HG02938 (cell line): ENCODE data around the gene A2M.

Source experiments
- ATAC-seq: cut with Tn5 transposase; IDR thresholded peaks from one replicate; pipeline ENCODE4 v1.9.1; 2021; ENCODE audit warnings: mild to moderate bottlenecking, moderate library complexity; ENCODE audit not compliant: unreplicated experiment

A2M gene

DNA sequence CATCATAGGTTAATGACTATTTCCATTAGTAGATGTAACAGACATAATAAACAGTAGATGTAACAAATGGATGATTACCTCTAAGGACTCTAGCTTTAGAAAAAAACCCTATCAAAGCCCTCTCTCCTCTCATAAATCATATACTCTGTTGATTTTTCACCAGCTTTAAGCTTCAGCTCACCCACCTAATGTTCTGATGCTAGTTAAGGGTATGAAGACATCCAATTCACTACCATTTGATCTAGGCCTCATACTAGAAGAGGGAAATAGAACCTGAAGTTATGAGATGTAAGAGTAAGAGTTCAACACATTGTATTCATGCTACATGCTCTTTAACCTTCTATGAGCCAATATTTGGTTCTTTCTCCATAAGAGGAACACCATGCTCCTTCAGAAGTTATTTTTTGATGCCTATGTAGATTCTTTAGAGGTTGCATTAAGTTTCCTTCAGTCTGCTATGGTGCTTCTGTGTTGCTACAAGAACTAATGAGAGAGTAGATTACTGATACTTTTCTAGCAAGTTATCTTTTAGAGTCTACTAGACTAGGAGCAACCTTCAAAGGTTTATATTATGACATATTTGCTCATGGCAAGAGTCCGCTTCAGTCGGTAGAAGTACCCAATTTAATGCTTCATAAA, 16.0 kb downstream of the A2M start:
- no peak for ATAC-seq

DNA sequence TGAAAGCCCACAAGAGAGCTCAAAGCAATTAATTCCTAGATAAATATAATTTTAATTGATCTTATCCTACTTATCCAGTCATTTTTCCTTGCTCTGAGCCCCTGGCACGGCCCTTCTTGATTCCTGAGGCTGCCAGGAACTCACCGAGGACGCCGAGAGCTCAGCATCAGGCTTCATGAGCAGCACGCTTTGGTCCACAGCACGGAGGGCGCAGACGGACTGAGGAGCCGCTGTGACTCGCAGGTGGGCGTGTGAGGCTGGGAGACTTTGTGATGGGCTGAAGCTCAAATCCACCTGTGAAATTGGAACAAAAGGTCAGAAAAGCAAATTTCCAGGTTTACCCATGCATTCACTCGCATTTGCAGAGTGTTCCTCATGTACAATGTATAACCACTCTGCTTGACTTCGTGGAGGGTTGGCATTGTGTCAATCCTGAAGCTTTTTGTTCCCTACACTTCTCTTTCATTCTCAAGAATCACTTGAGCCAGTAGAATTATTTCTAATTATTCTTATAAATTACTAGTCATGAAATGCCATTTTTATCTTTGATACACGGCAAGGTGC, 17.2 kb downstream of the A2M start:
- ATAC-seq, result no peak

DNA sequence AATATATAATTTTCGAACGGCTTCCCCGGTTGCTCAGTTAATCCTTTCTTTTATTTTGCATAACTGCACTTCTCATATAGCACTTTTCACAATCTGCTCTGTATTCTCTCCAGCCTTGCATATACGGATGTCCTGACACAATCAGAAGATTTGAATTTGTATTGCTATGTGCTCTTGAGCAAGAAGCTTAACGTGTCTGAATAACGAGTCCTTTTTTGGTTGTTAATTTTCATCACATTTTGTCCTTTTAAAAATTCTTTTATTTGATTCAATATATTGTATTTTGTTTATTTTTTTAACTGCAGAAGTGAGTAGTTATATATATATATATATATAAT, 17.6 kb downstream of the A2M start:
- no peak for ATAC-seq

DNA sequence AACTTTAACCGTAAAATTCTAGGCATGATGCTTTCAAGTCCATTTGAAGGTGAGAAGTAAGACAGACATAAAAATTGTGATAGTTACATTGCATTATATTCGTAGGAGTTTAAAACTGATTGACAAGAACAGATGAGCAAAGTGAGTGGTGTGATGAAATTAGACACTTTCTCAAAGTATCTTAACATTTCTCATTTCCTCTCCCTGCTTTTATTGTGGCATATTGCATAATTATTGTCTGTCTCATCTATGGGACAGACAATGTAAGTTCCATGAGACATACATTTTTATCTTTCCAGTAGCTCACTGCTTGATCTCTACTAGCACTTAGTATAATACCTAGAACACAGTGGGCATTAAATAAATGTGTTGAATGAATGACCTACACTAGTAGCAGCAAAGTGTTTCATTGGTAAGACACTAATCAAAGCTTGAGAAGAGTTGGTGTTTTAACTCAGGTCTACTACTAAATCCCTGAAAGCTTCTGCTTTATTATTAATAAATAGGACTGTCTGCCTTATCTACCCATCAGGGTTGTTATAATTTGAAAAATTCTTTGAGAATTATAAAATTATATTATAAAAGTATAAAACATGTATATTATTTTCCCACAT, 19.0 kb downstream of the A2M start:
- no peak for ATAC-seq

DNA sequence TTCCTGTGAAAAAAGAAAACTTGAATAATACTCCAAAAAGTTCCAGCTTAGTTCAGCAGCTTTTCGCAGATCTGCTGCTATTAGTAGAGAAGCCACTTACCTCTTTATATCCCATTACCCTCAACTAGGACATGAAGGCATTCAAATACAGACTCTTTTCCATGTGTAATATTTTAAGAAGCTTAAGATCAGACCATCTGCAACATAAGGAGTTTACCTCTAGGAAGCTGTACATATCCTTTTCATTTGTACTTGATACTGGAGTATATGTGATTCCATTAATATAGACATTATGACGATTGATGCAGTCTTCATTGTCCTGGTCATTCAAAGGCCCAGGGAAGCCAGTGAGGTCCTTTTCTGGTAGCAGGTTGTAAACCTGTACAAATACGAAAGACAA, 20.4 kb downstream of the A2M start:
- ATAC-seq, result no peak

DNA sequence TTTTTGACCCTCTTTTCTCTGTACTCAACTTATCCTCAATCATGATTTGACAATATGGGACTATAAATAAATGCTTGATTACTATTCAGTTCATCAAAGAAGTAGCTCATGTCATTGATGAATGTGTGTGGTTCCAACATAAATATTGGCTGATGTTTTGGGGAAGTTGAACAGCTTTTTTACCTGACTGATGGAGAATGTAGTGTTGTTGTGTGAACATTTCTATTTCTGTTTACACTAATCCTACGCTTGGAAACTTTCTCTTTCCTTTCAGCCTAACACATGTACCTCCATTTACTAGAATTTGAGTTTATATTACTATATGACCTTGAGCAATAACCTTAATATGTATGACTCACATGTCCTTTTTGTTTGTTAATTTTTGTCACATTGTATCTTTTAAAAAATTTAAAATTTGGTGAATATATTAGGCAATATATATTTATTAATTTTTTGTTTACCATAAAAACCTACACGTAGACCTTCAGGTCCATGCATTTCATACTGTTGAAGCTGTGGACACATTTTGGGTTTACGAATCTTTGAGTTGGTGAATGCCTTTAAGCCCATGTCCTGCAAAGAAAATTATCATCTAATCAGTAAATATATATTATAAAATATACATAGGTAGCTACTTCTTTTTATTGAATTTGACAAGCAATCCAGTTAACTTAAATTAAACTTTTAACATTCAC, 21.1 kb downstream of the A2M start:
- ATAC-seq, result no peak

DNA sequence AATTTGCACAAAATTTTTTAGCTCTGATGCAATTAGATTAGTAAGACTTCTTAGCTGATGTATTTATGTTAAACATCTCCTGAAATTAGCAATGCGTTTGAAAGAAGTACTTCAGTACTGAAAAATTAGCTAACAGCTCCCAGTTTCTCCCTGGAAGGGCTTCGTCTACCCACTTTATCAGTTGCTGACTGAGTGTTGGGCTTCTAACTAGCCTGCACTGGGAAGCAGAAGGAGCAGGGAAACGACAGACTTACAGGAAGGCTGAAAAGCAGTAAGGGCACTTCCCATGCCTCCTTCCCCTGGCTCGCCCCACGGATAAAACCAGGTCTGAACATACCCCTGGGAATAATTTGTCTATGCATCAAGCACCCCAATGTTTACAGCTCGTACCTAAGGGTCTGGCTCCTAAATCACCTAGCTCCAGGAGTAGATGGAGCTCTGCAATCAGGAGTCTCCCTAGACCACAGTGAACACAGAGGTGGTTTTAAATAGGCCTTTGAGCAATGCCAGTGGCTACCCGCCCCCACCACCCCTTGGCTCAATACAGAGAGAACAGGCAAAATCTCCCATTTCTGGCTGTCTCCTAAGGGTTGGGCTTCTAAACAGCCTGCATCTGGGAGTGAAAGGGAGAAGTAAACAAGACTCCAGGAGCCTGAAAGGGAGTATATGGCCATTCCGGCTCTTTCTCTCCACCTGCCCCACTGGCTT, 23.7 kb downstream of the A2M start:
- no peak for ATAC-seq

DNA sequence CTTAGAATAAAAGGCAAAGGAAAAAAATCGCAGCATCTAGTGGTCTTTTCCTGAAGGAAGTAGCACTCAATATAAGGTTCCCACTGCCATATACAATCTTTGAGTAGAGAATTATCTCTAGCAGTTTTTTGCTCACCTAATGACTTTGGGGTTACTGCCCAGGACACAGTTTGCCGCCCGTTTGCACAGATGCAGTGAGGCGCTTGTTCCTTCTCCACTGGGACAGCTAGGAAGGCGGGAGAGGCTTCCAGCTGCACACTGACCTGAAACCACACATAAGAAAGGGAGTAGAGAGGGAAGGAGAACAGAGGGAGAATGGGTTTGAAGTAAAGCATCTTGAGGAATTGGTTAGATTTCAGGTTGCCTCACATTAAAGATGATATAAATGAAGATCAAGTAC, 25.5 kb downstream of the A2M start:
- ATAC-seq, result no peak

DNA sequence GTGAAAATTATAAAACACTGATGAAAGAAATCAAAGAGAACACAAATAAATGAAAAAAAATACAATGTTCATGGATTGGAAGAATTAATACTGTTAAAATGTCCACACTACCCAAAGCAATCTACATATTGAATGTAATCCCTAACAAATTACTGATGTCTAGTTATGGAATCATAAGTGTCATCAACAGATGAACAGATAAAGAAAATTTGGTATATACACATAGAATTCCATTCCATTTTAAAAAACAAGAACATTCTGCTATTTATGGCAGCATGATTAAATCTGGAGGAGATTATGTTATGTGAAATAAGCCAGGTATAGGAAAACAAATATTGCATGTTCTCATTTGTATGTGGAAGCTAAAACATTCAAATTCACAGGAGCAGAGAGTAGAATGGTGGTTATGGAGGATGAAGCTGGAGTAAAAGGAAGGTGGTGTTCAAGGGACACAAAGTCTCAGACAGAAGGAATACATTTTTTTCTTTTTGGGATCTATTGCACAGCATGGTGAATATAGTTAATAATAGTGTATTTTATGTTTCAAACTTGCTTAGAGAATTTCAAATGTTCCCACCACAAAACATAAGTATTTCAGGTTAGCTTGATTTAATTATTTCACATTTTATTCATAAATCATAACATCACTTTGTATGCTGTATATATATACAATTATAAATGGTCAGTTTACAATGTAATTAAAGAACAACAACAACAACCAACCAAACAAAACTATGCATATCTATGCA, 28.5 kb downstream of the A2M start:
- ATAC-seq, result no peak

DNA sequence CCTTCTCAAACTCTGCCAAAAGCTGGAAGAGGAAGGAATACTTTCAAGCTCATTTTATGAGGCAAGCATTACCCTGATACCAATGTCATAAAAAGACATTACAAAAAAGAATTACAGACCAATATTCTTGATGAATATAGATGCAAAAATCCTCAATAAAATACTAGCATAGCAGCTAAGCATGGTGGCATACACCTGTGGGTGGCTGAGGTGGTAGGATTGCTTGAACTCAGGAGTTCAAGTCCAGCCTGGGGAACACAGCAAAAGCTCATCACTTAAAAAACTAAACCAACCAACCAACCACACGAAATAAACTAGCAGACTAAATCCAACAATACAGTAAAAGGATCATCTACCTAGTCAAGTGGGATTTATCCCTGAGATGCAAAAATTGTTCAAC, 29.6 kb downstream of the A2M start:
- no peak for ATAC-seq

DNA sequence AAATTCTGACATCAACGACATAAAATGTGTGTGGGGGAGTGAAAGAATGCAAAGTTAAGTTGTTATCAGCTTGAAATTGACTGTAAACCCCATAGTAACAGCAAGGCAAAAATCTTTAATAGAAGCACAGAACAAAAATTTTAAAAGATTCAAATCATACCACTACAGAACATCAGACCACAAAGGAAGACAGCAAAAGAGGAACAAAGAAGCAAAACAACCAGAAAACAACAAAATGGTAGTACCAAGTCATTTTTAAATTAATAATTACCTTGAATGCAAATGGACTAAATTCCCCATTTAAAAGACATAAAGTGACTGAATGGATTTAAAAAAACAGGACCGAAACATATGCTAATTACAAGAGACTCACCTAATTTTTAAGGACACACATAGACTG, 31.3 kb downstream of the A2M start:
- no peak for ATAC-seq

DNA sequence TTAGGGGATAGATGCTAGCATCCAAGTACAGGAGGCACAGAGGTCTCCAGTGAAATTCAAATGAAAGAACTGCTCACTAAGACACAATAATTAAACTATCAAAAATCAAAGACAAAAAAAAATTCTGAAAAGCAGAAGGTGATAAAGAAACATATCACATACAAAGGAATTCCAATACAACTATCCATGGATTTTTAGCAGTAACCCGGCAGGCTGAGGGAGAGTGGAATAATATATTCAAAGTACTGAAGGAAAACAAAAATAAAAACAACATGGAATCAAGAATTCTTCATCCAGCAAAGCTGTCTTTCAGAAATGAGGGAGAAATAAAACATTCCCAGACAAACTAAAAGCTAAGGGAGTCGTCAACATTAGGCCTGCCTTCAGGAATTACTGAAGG, 31.9 kb downstream of the A2M start:
- ATAC-seq, result no peak

DNA sequence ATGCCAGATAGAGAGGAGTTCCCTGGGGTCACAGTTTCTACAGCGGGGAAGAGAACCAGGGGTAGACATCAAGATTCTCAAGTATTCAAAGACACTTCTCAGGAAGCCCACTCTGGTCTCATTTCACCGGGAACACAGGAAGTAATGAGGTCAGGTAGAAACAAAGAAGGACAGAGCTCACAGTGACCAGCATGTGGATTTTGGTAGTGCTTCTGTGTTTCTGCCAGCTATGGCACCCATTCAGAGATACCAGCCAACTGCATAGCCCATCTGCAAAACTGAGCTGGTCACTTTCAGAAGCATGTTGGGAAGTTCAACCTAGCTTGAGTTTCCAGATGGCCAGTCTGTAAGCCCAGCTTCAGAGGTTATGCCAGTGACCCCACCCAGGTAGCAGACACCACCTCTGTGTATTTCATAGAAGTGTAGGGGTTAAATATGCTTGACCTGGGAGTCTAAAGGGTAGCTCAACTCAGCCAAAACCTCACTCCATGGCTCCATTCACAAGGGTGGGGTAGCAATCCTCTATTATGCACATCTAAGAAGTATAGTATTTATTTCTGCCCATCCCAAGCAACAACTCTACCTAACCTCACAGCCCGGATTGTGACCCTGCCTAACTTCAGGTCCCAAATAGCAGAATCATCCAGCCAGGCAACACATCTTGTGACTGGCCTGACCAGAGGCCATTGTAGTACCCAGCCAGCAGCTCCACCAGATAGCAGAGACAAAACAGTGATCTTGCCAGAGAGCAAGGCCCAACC, 33.9 kb downstream of the A2M start:
- no peak for ATAC-seq

DNA sequence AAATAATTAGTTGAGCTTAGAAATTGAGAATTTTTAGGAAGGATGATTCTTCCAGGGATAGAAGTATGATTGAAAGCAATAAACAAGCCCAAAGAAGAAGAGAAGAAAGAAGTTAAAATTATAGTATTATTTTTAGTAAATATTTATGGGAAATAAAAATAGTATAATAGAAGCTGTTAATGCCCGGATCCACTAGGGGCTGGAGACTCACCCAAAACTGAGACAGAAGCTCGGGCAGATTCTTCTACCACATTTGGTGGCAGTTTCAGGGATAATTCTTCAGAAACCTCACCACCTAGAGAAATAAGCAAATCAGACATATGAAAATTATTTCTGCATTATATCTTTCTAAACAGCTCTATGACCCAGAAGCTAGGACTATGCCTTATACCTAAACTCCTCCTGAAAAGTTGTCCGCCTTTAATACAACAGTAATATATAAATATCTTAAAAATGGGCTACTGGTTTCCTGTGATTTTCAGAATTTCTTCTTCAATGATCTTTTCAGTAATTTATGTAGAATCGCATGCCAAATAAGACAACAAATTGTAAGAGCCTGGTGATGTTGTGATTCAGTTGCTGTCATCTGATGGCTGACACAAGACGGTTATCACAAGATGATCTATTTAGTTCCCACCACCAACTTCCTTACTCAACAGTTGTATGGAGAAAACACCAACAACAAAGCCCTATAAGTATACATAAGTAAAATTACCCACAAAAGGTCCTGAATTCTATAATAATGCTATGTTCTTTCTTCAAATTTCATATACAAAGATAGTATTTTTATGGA, 35.6 kb downstream of the A2M start:
- no peak for ATAC-seq

DNA sequence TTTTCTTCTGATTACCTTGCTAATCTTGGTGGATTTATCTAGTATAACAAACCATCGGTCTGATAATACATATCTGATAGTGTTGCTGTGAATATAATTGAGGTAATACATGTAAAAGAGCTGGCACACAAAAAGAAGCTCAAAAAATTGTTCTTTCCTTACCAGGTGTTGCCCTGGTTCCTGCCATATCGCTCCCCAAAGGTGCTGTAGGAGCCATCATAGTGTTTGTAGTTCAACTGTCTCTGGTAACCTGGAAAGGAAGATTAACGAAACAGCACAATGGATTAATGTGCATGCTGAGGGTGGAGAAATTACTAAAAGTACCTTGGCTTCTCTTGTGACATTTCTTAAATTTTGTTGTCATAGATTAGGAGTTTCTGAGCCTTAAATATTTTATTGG, 36.6 kb downstream of the A2M start:
- no peak for ATAC-seq

DNA sequence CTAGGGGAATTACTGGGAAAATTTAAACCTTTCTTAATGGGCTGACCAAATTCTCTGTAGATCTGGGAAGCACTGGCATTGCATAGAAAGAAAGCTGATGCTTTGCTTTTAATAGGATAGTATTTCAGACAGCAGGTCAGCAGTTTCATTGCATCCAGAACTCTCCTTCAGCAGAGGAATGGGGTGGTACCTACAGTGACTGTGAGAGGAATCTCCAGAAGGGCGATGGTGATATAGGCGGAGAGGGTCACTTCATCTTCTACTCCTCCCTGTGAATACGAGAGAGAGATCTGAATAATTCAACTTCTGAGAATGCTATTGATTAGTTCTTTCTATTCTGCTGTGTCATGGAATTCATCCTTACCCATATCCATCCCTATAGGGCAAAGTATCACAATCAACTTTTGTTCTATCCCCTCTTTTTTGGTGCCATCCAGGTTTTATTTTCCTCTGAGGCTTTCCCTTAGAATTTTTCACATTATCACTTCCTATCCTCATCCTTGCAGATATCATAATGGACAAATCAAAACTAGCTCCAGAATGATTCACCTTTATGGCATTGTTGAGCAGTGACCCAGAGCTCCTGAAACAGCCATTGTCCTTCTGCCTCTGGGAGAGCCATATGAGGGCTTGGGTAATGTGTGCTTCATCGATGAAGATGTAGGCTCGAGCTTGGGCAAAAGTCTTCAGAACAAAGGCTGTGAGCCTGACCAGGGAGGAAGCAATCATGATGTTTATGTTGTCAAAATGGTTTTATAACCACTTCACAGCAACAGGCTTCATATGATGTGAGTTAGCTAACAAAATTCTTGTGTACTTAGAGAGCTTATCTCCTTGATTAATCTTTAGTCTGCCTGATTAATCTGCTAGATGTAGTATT, 38.3 kb downstream of the A2M start:
- no peak for ATAC-seq

DNA sequence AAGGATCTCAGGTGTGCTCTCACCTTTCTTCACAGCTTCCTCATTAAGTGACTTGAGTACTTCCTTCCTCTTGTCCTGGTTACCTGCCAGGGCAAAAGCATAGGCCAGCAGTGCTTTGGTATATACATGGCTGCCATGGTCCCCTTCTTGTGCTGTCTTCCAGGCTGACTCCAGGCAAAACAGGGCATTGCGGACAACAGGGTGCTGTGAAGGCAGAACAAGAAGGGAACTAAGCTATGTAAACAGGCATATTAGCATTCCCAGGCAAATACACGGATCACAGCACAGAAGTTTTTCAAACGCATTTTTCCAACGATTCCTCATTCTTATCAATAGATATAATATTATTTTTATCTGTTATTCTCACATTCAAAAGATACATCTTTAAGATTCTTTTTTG, 39.0 kb downstream of the A2M start:
- no peak for ATAC-seq

DNA sequence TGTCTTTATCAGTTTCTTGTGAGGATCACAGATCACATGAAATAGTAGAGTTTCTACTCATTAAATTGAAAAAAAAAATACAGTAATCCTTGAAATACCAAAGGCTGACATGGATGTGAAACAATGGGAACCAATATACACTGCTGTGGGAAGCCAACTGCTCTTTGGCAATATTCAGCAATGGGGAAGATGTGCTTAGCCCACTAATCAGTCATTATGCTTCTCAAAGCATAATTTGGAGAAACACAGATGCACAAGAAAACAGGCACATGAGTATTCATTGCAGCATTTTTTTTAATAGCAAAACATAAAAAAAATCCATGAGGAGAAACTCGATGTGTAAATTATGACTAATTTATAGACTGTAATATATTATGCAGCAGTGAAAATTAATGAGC, 40.6 kb downstream of the A2M start:
- ATAC-seq, result no peak
